Transverse colon (tissue), 4 donors: Measurements from ENCODE around the gene EZH1. TPM values are rescaled to one million over a fixed set of nuclear protein-coding genes. Genes with fewer than 3 reads are reported as not detected.

Source experiments
- small RNA-seq, 4 donors: library from RNA; depleted of rRNA; stranded (forward); fragments of <200 nt; gene quantifications; one replicate each; pipeline ENCODE3, GENCODE V24; 2016
- total RNA-seq, 4 donors: library from RNA; depleted of rRNA; stranded (reverse); fragments of >200 nt; gene quantifications; one replicate each; pipeline ENCODE4 v1.1.0, GENCODE V29; 2016

EZH1 gene
- total RNA-seq, 4 donors from 2014 or later, result 30.4 to 159 (median 43.4) TPM

Small RNA genes within 50 kb of the gene (small RNA-seq; reads per million reads assigned to genes)
- 0 reads per million in 4 donors for gene HMGN2P15
- gene MIR6780A, result 0 to 0.55 (median 0.13) reads per million in 4 donors

Other genes starting within 250 kb of the EZH1 start
- gene NAGLU, start 208.8 kb downstream of the EZH1 start, total RNA-seq, result 10 to 100 TPM; 35.4 to 95.7 (median 66.2) TPM
- gene HSD17B1, start 192.1 kb downstream of the EZH1 start, total RNA-seq, result 1 to 10 TPM in 1 of 4 donors, under 1 TPM in 2, not detected in 1; 0.41 to 2.2 (median 0.95) TPM
- 10 to 100 TPM; 46.4 to 91.7 (median 57.6) TPM for gene COASY, start 182.9 kb downstream of the EZH1 start, total RNA-seq
- gene MLX, start 177.9 kb downstream of the EZH1 start, total RNA-seq, result 100 to 1,000 TPM in 3 of 4 donors, 10 to 100 TPM in 1; 81.3 to 191 (median 143) TPM
- gene PSMC3IP, start 167.3 kb downstream of the EZH1 start, total RNA-seq, result 1 to 10 TPM in 2 of 4 donors, under 1 TPM in 1, not detected in 1; 0.96 to 2.6 (median 1.3) TPM
- 10 to 100 TPM; 47.2 to 71.8 (median 59.0) TPM for gene RETREG3, start 135.7 kb downstream of the EZH1 start, total RNA-seq
- 10 to 100 TPM in 2 of 4 donors, 1 to 10 TPM in 2; 6.0 to 27.7 (median 14.3) TPM for gene TUBG1, start 135.4 kb downstream of the EZH1 start, total RNA-seq
- gene TUBG2, start 85.8 kb downstream of the EZH1 start, total RNA-seq, result 10 to 100 TPM in 3 of 4 donors, 1 to 10 TPM in 1; 9.6 to 53.1 (median 26.7) TPM
- gene PLEKHH3, start 68.0 kb downstream of the EZH1 start, total RNA-seq, result 10 to 100 TPM in 2 of 4 donors, 1 to 10 TPM in 2; 5.8 to 29.9 (median 9.9) TPM
- gene CCR10, start 63.2 kb downstream of the EZH1 start, total RNA-seq, result 1 to 10 TPM in 1 of 4 donors, under 1 TPM in 1, not detected in 2; 0.82 to 3.5 TPM
- gene CNTNAP1, start 62.5 kb downstream of the EZH1 start, total RNA-seq, result 10 to 100 TPM in 2 of 4 donors, 1 to 10 TPM in 2; 3.7 to 43.8 (median 10.1) TPM
- gene RAMP2, start 16.2 kb upstream of the EZH1 start, total RNA-seq, result 10 to 100 TPM in 2 of 4 donors, 1 to 10 TPM in 2; 6.1 to 88.0 (median 23.4) TPM
- gene VPS25, start 28.4 kb upstream of the EZH1 start, total RNA-seq, result 100 to 1,000 TPM in 1 of 4 donors, 10 to 100 TPM in 3; 58.3 to 111 (median 79.7) TPM
- gene WNK4, start 35.6 kb upstream of the EZH1 start, total RNA-seq, result 10 to 100 TPM; 17.9 to 87.6 (median 40.9) TPM
- gene COA3, start 53.7 kb upstream of the EZH1 start, total RNA-seq, result 100 to 1,000 TPM; 128 to 400 (median 171) TPM
- gene CNTD1, start 53.8 kb upstream of the EZH1 start, total RNA-seq, result 1 to 10 TPM in 1 of 4 donors, under 1 TPM in 1, not detected in 2; 0.48 to 1.5 TPM
- gene BECN1, start 79.2 kb upstream of the EZH1 start, total RNA-seq, result 100 to 1,000 TPM in 3 of 4 donors, 10 to 100 TPM in 1; 78.2 to 199 (median 120) TPM
- 100 to 1,000 TPM in 1 of 4 donors, 10 to 100 TPM in 3; 37.0 to 131 (median 60.4) TPM for gene PSME3, start 88.4 kb upstream of the EZH1 start, total RNA-seq
- 1 to 10 TPM in 2 of 4 donors, under 1 TPM in 2; 0.55 to 6.0 (median 1.1) TPM for gene AOC2, start 99.5 kb upstream of the EZH1 start, total RNA-seq
- gene AOC3, start 106.2 kb upstream of the EZH1 start, total RNA-seq, result 100 to 1,000 TPM in 1 of 4 donors, 10 to 100 TPM in 3; 14.3 to 134 (median 35.2) TPM
- under 1 TPM in 2 of 4 donors, not detected in 2; 0.32 to 0.68 TPM for gene G6PC1, start 155.8 kb upstream of the EZH1 start, total RNA-seq
- gene AARSD1, start 219.4 kb upstream of the EZH1 start, total RNA-seq, result 10 to 100 TPM in 2 of 4 donors, 1 to 10 TPM in 2; 2.6 to 21.9 (median 9.5) TPM
- gene PTGES3L, start 235.0 kb upstream of the EZH1 start, total RNA-seq, result 1 to 10 TPM in 3 of 4 donors, not detected in 1; 3.4 to 8.3 (median 5.1) TPM
- gene RUNDC1, start 235.5 kb upstream of the EZH1 start, total RNA-seq, result 10 to 100 TPM; 18.1 to 43.8 (median 27.8) TPM